Neural progenitor cell (in vitro differentiated cells): ENCODE data around the gene KIAA0753. TPM values are rescaled to one million over a fixed set of nuclear protein-coding genes. Genes with fewer than 3 reads are reported as not detected.

Source experiments
- DNase-seq: peaks from one replicate; pipeline ENCODE4 v3.0.0-alpha.2; 2016; ENCODE audit warnings: low spot score
- H2AFZ ChIP-seq: fragments of 200-600 bp; sonication (generic); replicated peaks from 2 replicates; pipeline ENCODE4 v1.6.1; 2016; ENCODE audit warnings: antibody characterized with exemption
- H3F3A ChIP-seq: fragments of 200-600 bp; sonication (generic); 2 replicates; pipeline ENCODE4 v1.6.1; 2016; ENCODE audit warnings: antibody characterized with exemption, low read depth
- H3K27ac ChIP-seq: fragments of 200-600 bp; sonication (generic); 2 replicates; pipeline ENCODE4 v1.5.1; 2016; ENCODE audit warnings: mild to moderate bottlenecking
- H3K27me3 ChIP-seq: fragments of 200-600 bp; sonication (generic); 2 replicates; pipeline ENCODE4 v1.6.1; 2016; ENCODE audit warnings: mild to moderate bottlenecking, moderate library complexity
- H3K36me3 ChIP-seq: fragments of 200-600 bp; sonication (generic); 2 replicates; pipeline ENCODE4 v1.5.1; 2016
- H3K4me1 ChIP-seq: fragments of 200-600 bp; sonication (generic); 2 replicates; pipeline ENCODE4 v1.6.1; 2016; ENCODE audit warnings: mixed run types
- H3K4me2 ChIP-seq: fragments of 200-600 bp; sonication (generic); 2 replicates; pipeline ENCODE4 v1.6.1; 2016
- H3K4me3 ChIP-seq: fragments of 200-600 bp; sonication (generic); 2 replicates; pipeline ENCODE4 v1.5.1; 2016
- H3K79me2 ChIP-seq: fragments of 200-600 bp; sonication (generic); 2 replicates; pipeline ENCODE4 v1.6.1; 2016; ENCODE audit warnings: low read depth
- H3K9ac ChIP-seq: fragments of 200-600 bp; sonication (generic); 2 replicates; pipeline ENCODE4 v1.6.1; 2016
- H3K9me3 ChIP-seq: fragments of 200-600 bp; sonication (generic); 2 replicates; pipeline ENCODE4 v1.5.1; 2016; ENCODE audit warnings: low read depth
- H4K20me1 ChIP-seq: fragments of 200-600 bp; sonication (generic); 2 replicates; pipeline ENCODE4 v1.6.1; 2016; ENCODE audit warnings: low read depth
- H3K27ac Mint-ChIP-seq: 3 replicates; pipeline ENCODE4 v1.8.0; 2021; ENCODE audit warnings: mixed read lengths
- H3K27me3 Mint-ChIP-seq: 2 replicates; pipeline ENCODE4 v1.8.0; 2022; ENCODE audit warnings: low read depth, mild to moderate bottlenecking, inconsistent platforms, moderate library complexity, mixed read lengths; ENCODE audit not compliant: insufficient read depth
- H3K36me3 Mint-ChIP-seq: 3 replicates; pipeline ENCODE4 v1.8.0; 2021; ENCODE audit warnings: mixed read lengths
- H3K4me1 Mint-ChIP-seq: 3 replicates; pipeline ENCODE4 v1.8.0; 2021; ENCODE audit warnings: mixed read lengths
- H3K4me3 Mint-ChIP-seq: 3 replicates; pipeline ENCODE4 v1.8.0; 2021; ENCODE audit warnings: mild to moderate bottlenecking, moderate library complexity, mixed read lengths
- H3K9me3 Mint-ChIP-seq: 3 replicates; pipeline ENCODE4 v1.8.0; 2020; ENCODE audit warnings: mixed read lengths
- CTCF ChIP-seq: fragments of 200-600 bp; sonication (generic); IDR thresholded peaks from 2 replicates; pipeline ENCODE4 v1.5.1; 2017; ENCODE audit warnings: antibody characterized with exemption, mild to moderate bottlenecking
- EZH2 ChIP-seq: fragments of 200-600 bp; sonication (generic); IDR thresholded peaks from 2 replicates; pipeline ENCODE4 v1.6.1; 2017; ENCODE audit warnings: antibody characterized with exemption, mild to moderate bottlenecking, moderate library complexity
- EZH2phosphoT487 ChIP-seq: fragments of 200-600 bp; sonication (generic); IDR thresholded peaks from 2 replicates; pipeline ENCODE4 v1.6.1; 2017; ENCODE audit warnings: antibody characterized with exemption
- total RNA-seq: library from RNA; depleted of rRNA; stranded (reverse); fragments of >200 nt; gene quantifications from 2 replicates; pipeline ENCODE4 v1.2.3, GENCODE V29; 2015; ENCODE audit warnings: low replicate concordance

The KIAA0753 gene
- total RNA-seq, 1 donor from 2014 or later, result 24.1 TPM

- H3K27ac ChIP-seq, result no peak overlapping the region
- Mint-ChIP-seq H3K9me3 (no peaks in the 10 kb centered on the region), H3K36me3 (no peaks in the 10 kb centered on the region), H3K4me3 (no peak overlapping the region), H3K4me1 (no peaks in the 10 kb centered on the region), H3K27me3 (peaks cover 11% of the 10 kb centered on the region), H3K27ac (no peak overlapping the region)
- TF ChIP-seq EZH2 (no peak), EZH2phosphoT487 (no peak), CTCF (no peak)
- no peaks in the 10 kb centered on the region for H3K36me3 ChIP-seq
- no peaks in the 10 kb centered on the region for H3K4me1 ChIP-seq
- no peaks in the 10 kb centered on the region for H4K20me1 ChIP-seq
- H3K4me3 ChIP-seq, result no peak overlapping the region
- H3K4me2 ChIP-seq, result no peak overlapping the region
- H3F3A ChIP-seq, result no peaks in the 10 kb centered on the region
- H3K9me3 ChIP-seq, result no peaks in the 10 kb centered on the region
- no peak for DNase-seq
- H3K27me3 ChIP-seq, result no peaks in the 10 kb centered on the region
- no peak overlapping the region for H3K9ac ChIP-seq
- no peak overlapping the region for H2AFZ ChIP-seq
- no peaks in the 10 kb centered on the region for H3K79me2 ChIP-seq
Measured at GRCh38 chr17:6677158-6677831, 36.8 kb upstream of the KIAA0753 start.

DNA sequence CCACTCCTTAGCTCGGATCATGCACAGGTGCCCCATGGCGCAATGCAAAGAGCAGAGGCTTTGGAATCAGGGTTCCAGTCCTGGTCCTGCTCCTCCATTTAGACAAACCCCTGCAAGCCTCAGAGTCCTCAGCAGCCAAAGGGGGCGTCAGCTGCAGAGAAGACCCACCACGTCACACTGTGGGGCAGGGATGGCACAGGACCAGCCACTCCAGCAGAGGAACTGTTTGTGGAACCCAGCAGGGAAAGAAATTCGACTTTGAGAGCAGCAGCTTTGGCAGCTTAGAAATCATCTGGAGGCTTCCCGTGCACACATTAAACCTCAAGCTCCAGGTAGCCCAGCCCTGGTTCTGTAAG lies 36.3 kb upstream of the KIAA0753 start:
- no peaks in the 10 kb centered on the region for H3K36me3 ChIP-seq
- no peaks in the 10 kb centered on the region for H3K79me2 ChIP-seq
- H2AFZ ChIP-seq, result no peak overlapping the region
- H3K27ac Mint-ChIP-seq, result no peak overlapping the region
- H3K4me2 ChIP-seq, result no peak overlapping the region
- H3K9me3 Mint-ChIP-seq, result no peaks in the 10 kb centered on the region
- no peak overlapping the region for H3K9ac ChIP-seq
- H3K4me3 Mint-ChIP-seq, result no peak overlapping the region
- no peak overlapping the region for H3K27ac ChIP-seq
- no peak for DNase-seq
- no peaks in the 10 kb centered on the region for H4K20me1 ChIP-seq
- no peaks in the 10 kb centered on the region for H3K4me1 ChIP-seq
- TF ChIP-seq EZH2, result no peak
- TF ChIP-seq CTCF, result no peak
- no peak for TF ChIP-seq EZH2phosphoT487
- H3K4me1 Mint-ChIP-seq, result no peaks in the 10 kb centered on the region
- no peak overlapping the region for H3K4me3 ChIP-seq
- H3K27me3 Mint-ChIP-seq, result peaks cover 10% of the 10 kb centered on the region
- no peaks in the 10 kb centered on the region for H3F3A ChIP-seq
- H3K27me3 ChIP-seq, result no peaks in the 10 kb centered on the region
- H3K9me3 ChIP-seq, result no peaks in the 10 kb centered on the region
- no peaks in the 10 kb centered on the region for H3K36me3 Mint-ChIP-seq

DNA sequence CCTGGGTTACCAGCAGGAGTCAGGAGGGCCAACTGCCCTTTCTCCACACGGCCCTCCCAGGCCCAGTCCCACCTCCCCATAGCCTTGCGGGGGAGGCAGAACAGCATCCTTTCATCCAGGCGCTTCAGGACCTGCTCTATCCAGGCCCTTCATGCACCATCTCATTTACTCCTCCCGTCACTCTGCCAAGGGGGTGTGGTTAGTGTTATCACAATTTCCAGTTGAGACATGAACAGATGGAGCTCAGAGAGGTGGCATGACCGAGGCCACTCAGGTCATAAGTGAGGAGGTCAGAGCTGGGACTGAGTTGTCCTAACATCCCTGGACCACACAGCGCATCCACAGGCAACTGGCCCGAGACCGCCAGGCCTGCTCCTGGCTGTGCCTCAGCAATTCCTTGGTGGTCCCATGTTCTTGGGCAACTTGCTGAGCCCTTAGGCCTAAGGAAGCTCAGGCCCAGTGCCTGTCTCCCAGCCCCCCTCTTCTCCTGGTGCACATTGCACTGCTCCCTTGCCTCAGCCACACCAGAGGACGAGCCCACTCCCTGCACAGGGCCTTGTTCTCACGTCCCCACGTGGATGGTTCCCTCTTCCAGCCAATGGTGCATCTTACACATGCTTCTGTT lies 34.8 kb upstream of the KIAA0753 start:
- H3K4me1 ChIP-seq, result no peaks in the 10 kb centered on the region
- H3K27ac Mint-ChIP-seq, result no peak overlapping the region
- H3K27me3 ChIP-seq, result no peaks in the 10 kb centered on the region
- no peaks in the 10 kb centered on the region for H3K9me3 ChIP-seq
- H3K4me3 ChIP-seq, result no peak overlapping the region
- no peak overlapping the region for H3K27ac ChIP-seq
- no peaks in the 10 kb centered on the region for H3K36me3 Mint-ChIP-seq
- TF ChIP-seq EZH2 (no peak), EZH2phosphoT487 (no peak), CTCF (no peak)
- H3K4me1 Mint-ChIP-seq, result no peaks in the 10 kb centered on the region
- no peaks in the 10 kb centered on the region for H4K20me1 ChIP-seq
- DNase-seq, result no peak
- no peak overlapping the region for H3K4me3 Mint-ChIP-seq
- H3K36me3 ChIP-seq, result no peaks in the 10 kb centered on the region
- H3K4me2 ChIP-seq, result no peak overlapping the region
- no peak overlapping the region for H2AFZ ChIP-seq
- H3K79me2 ChIP-seq, result no peaks in the 10 kb centered on the region
- no peaks in the 10 kb centered on the region for H3F3A ChIP-seq
- peaks cover 8% of the 10 kb centered on the region for H3K27me3 Mint-ChIP-seq
- no peak overlapping the region for H3K9ac ChIP-seq
- no peaks in the 10 kb centered on the region for H3K9me3 Mint-ChIP-seq
